HG03565 (cell line): ENCODE data around the gene RNF217.

ENCODE experiments used
- ATAC-seq: cut with Tn5 transposase; IDR thresholded peaks from one replicate; pipeline ENCODE4 v1.9.1; 2021; ENCODE audit warnings: mild to moderate bottlenecking, moderate library complexity; ENCODE audit not compliant: unreplicated experiment

Gene RNF217

DNA sequence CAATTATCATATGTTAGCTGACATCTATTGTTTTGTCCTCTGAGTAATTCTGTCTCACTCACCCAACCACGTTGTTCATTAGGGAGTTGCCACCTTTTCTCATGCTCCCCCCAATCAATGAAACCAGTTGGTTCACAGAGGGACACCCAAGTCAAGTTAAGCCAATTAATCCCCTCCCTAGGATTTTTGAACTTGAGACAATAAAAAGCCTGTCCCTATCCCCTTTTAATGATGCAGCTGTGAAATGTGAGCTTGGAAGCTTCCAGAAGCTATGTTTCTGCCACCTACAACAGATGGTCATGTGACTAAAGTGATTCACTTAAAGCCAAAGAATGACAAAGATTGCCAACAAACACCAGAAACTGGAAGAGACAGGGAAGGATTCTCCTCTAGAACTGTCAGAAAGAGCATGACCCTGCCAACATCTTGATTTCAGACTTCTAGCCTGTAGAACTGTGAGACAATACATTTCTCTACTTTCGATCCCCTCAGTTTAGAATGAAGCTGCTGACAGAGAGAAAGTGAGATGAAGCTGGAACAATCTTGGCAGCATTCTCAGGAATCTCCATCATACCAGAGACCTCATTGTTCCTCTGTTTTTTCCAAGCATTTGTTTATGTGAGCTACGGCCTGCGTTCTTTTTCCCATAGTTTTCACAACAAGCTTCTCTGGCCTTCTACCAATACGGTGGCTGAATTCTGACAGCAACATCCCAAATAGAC is 133.5 kb downstream of the RNF217 start:
- no peak for ATAC-seq

DNA sequence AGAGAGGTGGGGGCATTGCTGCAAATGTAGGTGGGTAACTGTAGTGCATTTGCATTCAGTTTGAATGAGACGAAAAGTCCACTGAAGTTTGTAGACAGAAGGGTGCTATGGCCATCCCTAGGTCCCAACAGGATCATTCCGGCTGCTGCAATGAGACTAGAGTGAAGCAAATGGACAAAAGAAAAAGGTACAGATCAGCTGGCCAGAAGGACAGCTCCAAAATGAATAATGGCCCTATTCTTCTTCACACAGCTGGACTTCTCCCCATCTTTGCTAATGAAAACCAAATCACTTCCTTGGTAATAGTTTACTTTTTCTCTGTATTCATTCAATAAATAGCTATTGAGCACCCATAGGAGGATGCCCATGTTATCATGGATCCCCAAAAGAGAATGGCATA is 134.9 kb downstream of the RNF217 start:
- ATAC-seq: no peak

DNA sequence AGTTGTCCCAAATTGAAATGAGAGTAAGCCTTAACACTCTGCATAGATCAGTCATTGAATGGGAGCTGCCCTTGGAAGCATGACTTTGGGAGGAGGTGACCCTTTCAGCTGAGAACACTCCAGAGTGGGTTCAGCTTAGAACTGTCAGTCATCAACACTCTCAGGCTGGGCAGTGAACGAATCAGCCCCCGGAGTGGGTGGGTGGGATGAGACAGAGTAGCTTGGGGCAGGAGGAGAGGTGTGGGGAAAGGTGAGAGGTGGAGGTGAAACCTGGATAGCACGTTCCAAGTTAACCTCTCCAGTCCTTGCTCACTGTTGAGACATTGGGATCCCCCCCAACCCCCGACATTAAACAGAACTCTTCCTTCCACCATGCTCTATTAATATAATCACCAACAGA is 136.0 kb downstream of the RNF217 start:
- no peak for ATAC-seq

GRCh38 chr6:125099211-125100073 is 137.2 kb downstream of the RNF217 start:
- ATAC-seq: peak; percentile 58

- ATAC-seq: no peak
These were observed 137.9 kb downstream of the RNF217 start for GRCh38 chr6:125100074-125100652.

DNA sequence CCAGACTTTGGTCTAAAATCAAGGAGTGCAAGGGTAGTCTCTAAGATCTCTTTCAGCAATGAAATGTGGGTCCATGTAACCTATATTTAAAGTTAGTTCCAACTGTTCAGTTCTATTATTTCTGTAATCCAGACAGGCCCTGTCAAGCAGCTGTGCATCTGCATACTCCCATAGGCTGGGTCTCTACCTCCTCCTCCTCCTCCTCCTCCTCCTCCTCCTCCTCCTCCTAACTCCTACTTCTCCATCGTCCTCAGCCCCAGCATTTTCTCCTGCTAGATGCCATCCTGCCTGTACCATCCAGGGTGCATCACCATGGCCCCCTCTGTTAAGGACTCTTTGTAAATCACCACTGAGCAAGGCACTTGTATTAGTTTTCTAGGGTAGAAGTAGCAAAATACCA is 138.9 kb downstream of the RNF217 start:
- no peak for ATAC-seq

GRCh38 chr6:125101631-125102030 is 139.4 kb downstream of the RNF217 start:
- no peak for ATAC-seq

- no peak for ATAC-seq
These were observed 140.2 kb downstream of the RNF217 start for GRCh38 chr6:125102411-125102810.

DNA sequence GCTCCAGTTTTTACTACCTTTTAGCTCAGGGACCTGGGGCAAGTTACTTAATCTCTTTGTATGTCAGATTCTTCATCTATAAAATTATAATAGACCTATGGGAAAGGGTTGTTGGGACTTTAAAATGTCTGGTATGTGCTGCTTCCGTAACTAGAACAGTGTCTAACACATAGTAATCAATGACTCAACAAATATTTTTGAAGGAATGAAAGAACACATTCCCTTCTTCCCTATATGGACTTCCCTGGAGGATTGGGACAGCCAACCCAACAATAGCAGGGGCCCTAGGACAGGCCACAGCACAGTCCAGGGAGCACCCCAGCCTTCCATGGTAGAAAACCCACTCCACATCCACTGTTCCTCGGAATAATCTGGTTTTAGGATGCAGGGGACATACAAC is 140.7 kb downstream of the RNF217 start:
- no peak for ATAC-seq

- ATAC-seq: no peak
These were observed 142.2 kb downstream of the RNF217 start for GRCh38 chr6:125104425-125104824.

- ATAC-seq: no peak
These were observed 144.8 kb downstream of the RNF217 start for GRCh38 chr6:125107048-125107447.

DNA sequence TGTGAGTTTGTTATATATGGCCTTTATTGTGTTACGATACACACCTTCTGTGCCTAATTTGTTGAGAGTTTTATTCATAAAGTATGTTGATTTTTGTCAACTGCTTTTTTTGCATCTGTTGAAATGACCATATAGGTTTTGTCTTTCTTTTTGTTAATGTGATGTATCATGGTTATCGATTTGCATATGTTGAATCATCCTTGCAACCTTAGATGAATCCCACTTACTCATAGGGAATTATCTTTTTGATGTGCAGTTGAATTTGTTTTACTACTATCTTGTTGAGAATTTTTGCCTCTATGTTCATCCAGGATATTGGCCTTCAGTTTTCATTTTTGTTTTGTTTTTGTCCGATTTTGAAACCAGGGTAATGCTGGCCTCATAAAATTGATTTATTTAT is 145.7 kb downstream of the RNF217 start:
- ATAC-seq: no peak

DNA sequence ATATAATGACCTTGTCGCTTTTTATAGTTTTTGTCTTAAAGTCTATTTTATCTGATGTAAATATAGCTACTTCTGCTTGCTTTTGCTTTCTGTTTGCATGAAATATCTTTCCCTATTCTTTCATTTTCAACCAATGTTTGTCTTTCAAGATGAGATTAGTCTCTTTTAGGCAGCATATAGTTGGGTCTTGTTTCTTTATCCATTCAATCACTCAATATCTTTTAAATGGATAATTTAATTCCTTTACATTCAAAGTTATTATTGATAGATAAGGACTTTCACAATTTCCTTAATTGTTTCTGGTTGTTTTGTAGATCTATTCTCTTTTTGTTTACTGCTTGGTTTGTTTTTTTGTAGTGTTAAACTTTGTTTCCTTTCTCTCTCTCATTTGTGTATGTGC is 147.8 kb downstream of the RNF217 start:
- ATAC-seq: no peak

DNA sequence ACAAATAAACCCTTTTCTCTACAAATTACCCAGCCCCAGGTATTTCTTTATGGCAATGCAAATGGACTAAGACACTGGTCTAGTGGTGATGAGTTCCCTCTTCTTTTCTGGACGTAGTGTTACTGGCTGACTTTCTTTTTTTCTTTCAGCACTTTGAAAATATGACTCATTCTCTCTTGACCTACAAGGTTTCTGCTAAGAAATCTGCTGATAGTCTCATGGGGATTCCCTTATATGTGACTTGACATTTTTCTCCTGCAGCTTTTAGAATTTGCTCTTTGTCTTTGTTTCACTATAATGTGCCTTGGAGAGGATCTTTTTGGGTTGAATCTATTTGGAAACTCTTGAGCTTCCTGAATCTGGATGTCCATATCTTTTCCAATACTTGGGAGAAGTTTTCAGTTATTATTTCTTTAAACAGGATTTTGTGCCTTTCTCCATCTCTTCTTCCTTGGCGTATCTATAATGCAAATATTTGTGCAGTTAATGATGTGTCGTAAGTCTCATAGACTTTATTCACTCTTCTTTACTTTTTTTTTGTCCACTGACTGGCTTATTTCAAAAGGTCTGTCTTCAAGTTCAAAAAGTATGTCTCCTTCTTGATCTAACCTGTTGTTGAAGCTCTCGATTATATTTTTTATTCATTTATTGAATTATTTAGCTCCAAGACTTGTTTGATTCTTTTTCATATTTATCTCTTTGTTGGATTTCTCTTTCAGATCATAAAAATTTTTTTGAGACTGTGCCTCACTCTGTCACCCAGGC is 149.2 kb downstream of the RNF217 start:
- no peak for ATAC-seq

DNA sequence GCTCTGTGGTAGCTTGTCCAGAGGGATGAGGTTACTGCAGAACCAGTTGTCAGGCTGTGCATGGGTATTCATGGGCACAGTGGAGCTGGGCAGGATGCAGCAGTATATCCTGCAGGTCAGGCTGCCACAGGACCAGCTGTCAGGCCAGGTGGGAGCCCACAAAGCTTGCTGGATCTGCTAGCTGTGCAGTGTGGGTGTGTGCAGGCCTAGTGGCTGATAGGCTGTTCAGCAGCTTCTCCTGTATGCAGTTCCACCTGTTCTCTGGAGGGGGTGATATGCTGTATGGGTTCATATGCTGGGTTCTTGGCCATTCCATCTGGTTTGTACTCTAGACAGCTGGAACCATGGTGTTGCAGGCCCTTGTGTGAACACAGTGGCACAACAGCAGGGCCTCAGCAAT is 150.7 kb downstream of the RNF217 start:
- no peak for ATAC-seq

DNA sequence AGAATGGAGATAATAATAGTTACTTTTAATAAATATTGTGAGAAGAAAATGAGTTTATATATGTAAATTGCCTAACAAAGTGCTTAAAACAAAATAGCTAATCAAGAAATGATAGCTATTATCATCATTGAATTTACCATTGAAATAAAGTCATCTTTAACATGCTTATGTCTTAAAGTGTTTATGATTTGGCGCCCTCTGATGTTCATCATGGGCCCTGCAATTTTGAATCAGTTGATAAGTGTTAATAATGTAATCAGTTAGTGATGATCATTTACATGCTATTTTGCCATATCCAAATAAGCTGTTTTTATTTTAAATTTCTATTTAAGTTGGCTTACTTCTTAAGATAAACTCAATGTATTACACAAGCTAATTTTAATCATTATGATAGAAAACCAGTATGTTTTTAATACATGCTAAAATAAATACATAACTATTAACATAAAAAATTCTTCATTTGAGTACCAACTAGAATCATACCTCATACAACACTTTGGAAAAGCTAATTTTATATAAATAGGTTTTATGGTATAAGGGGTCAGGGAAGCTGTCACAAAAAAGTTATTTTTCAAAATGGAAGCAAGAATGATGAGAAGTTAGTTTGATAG is 152.1 kb downstream of the RNF217 start:
- ATAC-seq: peak; percentile 46

- ATAC-seq: no peak
These were observed 153.9 kb downstream of the RNF217 start for GRCh38 chr6:125116170-125116569.

GRCh38 chr6:125116710-125117109 is 154.5 kb downstream of the RNF217 start:
- no peak for ATAC-seq

DNA sequence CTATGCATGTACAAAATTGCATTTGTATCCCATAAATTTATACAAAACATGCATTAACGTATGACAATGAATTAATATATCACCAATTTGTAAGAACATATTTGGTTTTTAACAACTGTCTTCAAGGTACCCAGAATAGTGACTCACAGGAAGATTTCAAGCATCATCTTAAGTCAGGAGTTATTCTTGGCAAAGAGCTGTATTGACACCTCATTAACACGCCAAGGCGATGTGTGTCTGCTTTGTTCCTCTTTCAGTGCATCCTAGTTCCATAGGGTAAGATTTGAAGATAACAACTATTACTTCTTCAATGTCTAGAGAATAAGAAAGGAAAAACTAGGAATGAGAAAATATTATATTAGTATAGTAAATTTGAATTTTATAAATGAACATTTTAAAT is 155.6 kb downstream of the RNF217 start:
- ATAC-seq: no peak

GRCh38 chr6:125120054-125120590 is 157.9 kb downstream of the RNF217 start:
- ATAC-seq: no peak
